ENCODE data around the gene MED27.

- TF ChIP-seq CTCF (conservative IDR thresholded peaks at IDR 0.05; ENCODE audit: low read depth, low read length) = no peak
- TF ChIP-seq EZH2phosphoT487 (IDR thresholded peaks at IDR 0.05; ENCODE audit: borderline replicate concordance, low read length) = no peak
- TF ChIP-seq EZH2 (IDR thresholded peaks at IDR 0.05; ENCODE audit: low read length, unreplicated experiment) = no peak
Observed at GRCh38 chr9:131984564-131984963, 95.1 kb downstream of the MED27 start.
